Fibroblast of the aortic adventitia (primary cell): Measurements from ENCODE around the gene SLC9C2. TPM values are rescaled to one million over a fixed set of nuclear protein-coding genes. Genes with fewer than 3 reads are reported as not detected.
"Not testable (repeated sequence)": the region's sequence is repeated elsewhere in the genome, so short reads cannot be mapped to it uniquely, and the experiment has no call there.

Source experiments
- DNase-seq: peaks from one replicate; pipeline ENCODE4 v3.0.0-alpha.2; 2010; ENCODE audit warnings: low read depth
- H3K4me3 ChIP-seq: 2 replicates; pipeline ENCODE4 v1.5.1; 2011; ENCODE audit warnings: low read depth, mild to moderate bottlenecking, control low read depth, low read length, moderate library complexity
- CTCF ChIP-seq: IDR thresholded peaks from 2 replicates; pipeline ENCODE4 v1.5.1; 2011; ENCODE audit warnings: mild to moderate bottlenecking, low read length, control low read depth, inconsistent platforms; ENCODE audit not compliant: insufficient read depth
- total RNA-seq: library from RNA; depleted of rRNA; stranded (reverse); fragments of >200 nt; gene quantifications from 2 replicates; pipeline ENCODE4 v1.2.3, GENCODE V29; 2012; ENCODE audit warnings: low replicate concordance

Gene SLC9C2
- total RNA-seq, 1 donor, result not detected

- H3K4me3 ChIP-seq, result no peak overlapping the region
- TF ChIP-seq CTCF, result no peak
- DNase-seq, result no peak
Observed at GRCh38 chr1:173608503-173609216, 5.8 kb upstream of the SLC9C2 start.

GRCh38 chr1:173601588-173601987 lies 1.3 kb downstream of the SLC9C2 start:
- H3K4me3 ChIP-seq, result no peak overlapping the region
- DNase-seq, result no peak
- TF ChIP-seq CTCF, result no peak

GRCh38 chr1:173596097-173596825 lies 6.6 kb downstream of the SLC9C2 start:
- H3K4me3 ChIP-seq, result no peak overlapping the region
- TF ChIP-seq CTCF, result no peak
- DNase-seq, result no peak

- DNase-seq, result not testable (repeated sequence)
Observed at GRCh38 chr1:173591138-173591537, 11.7 kb downstream of the SLC9C2 start.

GRCh38 chr1:173590557-173590956 lies 12.3 kb downstream of the SLC9C2 start:
- H3K4me3 ChIP-seq, result no peak overlapping the region
- TF ChIP-seq CTCF, result no peak
- DNase-seq, result no peak

More at GRCh38 chr1:173591138-173591537, 11.7 kb downstream of the SLC9C2 start:
- not testable (repeated sequence) for H3K4me3 ChIP-seq

GRCh38 chr1:173581383-173582079 lies 21.3 kb downstream of the SLC9C2 start:
- no peak overlapping the region for H3K4me3 ChIP-seq
- DNase-seq, result no peak
- no peak for TF ChIP-seq CTCF

- H3K4me3 ChIP-seq, result no peak overlapping the region
- DNase-seq, result no peak
- TF ChIP-seq CTCF, result no peak
Observed at GRCh38 chr1:173580658-173581057, 22.2 kb downstream of the SLC9C2 start.
